H1 (cell line): ENCODE measurements around the gene MRPL40. TPM values are rescaled to one million over a fixed set of nuclear protein-coding genes. Genes with fewer than 3 reads are reported as not detected.

ENCODE experiments used
- ASH2L ChIP-seq: fragments of 200-600, 300-600 bp; sonication (generic); IDR thresholded peaks from one replicate; pipeline ENCODE4 v1.7.1; 2017; ENCODE audit warnings: low read length
- BACH1 ChIP-seq: IDR thresholded peaks from 2 replicates; pipeline ENCODE4 v1.6.1; 2012; ENCODE audit warnings: low read length, improper control_type of control experiment
- BCL11A ChIP-seq, 2 experiments: IDR thresholded peaks; one replicate each; pipeline ENCODE4 v1.6.1; 2011; ENCODE audit warnings: low read depth in 2 of 2, low read length in 2 of 2, mild to moderate bottlenecking in 2 of 2
- BRCA1 ChIP-seq: IDR thresholded peaks from 2 replicates; pipeline ENCODE4 v1.6.1; 2012; ENCODE audit warnings: low read depth, low read length, improper control_type of control experiment
- CHD2 ChIP-seq: IDR thresholded peaks from 2 replicates; pipeline ENCODE4 v1.6.1; 2012; ENCODE audit warnings: low read length, improper control_type of control experiment
- EZH2 ChIP-seq: fragments of 200-600 bp; sonication (generic); IDR thresholded peaks from 2 replicates; pipeline ENCODE4 v1.7.1; 2012; ENCODE audit warnings: low read depth, mild to moderate bottlenecking, moderate library complexity, low read length, inconsistent platforms; ENCODE audit not compliant: severe bottlenecking
- FOSL1 ChIP-seq: IDR thresholded peaks from 2 replicates; pipeline ENCODE4 v1.6.1; 2011; ENCODE audit warnings: mild to moderate bottlenecking, low read depth, low read length, moderate library complexity; ENCODE audit not compliant: insufficient read depth
- GABPA ChIP-seq: IDR thresholded peaks from 2 replicates; pipeline ENCODE4 v1.6.1; 2011; ENCODE audit warnings: mild to moderate bottlenecking, low read length, moderate library complexity, borderline replicate concordance; ENCODE audit not compliant: insufficient read depth
- KDM1A ChIP-seq: fragments of 200-600, 300-600 bp; sonication (generic); IDR thresholded peaks from 2 replicates; pipeline ENCODE4 v1.7.1; 2016; ENCODE audit warnings: mild to moderate bottlenecking, low read length, borderline replicate concordance
- KDM5A ChIP-seq: fragments of 200-600 bp; IDR thresholded peaks from 2 replicates; pipeline ENCODE4 v1.7.1; 2012; ENCODE audit warnings: mild to moderate bottlenecking, low read length, inconsistent platforms, mixed read lengths
- NANOG ChIP-seq: IDR thresholded peaks from 2 replicates; pipeline ENCODE4 v1.6.1; 2011; ENCODE audit warnings: low read length, low read depth, mild to moderate bottlenecking, inconsistent platforms; ENCODE audit not compliant: insufficient read depth, poor library complexity, severe bottlenecking
- NRF1 ChIP-seq: IDR thresholded peaks from 2 replicates; pipeline ENCODE4 v1.6.1; 2011; ENCODE audit warnings: mild to moderate bottlenecking, low read depth, low read length, improper control_type of control experiment
- PHF8 ChIP-seq: fragments of 200-600 bp; sonication (generic); conservative IDR thresholded peaks from 2 replicates; pipeline ENCODE4 v1.7.1; 2012; ENCODE audit warnings: low read depth, mild to moderate bottlenecking, inconsistent platforms, low read length, moderate library complexity
- POLR2A ChIP-seq, 2 experiments: IDR thresholded peaks; 1 replicate in 1 of 2; 2 replicates in 1 of 2; pipeline ENCODE4 v1.6.1; 2011; ENCODE audit warnings: low read depth in 2 of 2, low read length in 2 of 2, mild to moderate bottlenecking in 2 of 2; ENCODE audit errors: control extremely low read depth in 1 of 2
- POLR2AphosphoS5 ChIP-seq: IDR thresholded peaks from 2 replicates; pipeline ENCODE4 v1.6.1; 2011; ENCODE audit warnings: low read depth, low read length
- RBBP5 ChIP-seq: IDR thresholded peaks from 2 replicates; pipeline ENCODE4 v1.7.1; 2012; ENCODE audit warnings: low read depth, mild to moderate bottlenecking, inconsistent platforms, low read length, moderate library complexity, borderline replicate concordance
- RNF2 ChIP-seq: fragments of 200-900, 300-1000 bp; sonication (generic); IDR thresholded peaks from 2 replicates; pipeline ENCODE4 v1.7.1; 2016; ENCODE audit warnings: borderline replicate concordance, low read depth, mild to moderate bottlenecking, antibody characterized with exemption, low read length; ENCODE audit not compliant: poor library complexity, severe bottlenecking; ENCODE audit errors: missing control alignments
- SAP30 ChIP-seq: fragments of 300-600 bp; sonication (generic); IDR thresholded peaks from 2 replicates; pipeline ENCODE4 v1.7.1; 2012; ENCODE audit warnings: low read length, moderate library complexity, mild to moderate bottlenecking, inconsistent platforms; ENCODE audit not compliant: insufficient read depth, insufficient replicate concordance
- SIRT6 ChIP-seq: IDR thresholded peaks from one replicate; pipeline ENCODE4 v1.7.1; 2012; ENCODE audit warnings: low read length, inconsistent platforms
- SP1 ChIP-seq: IDR thresholded peaks from 2 replicates; pipeline ENCODE4 v1.6.1; 2011; ENCODE audit warnings: low read depth, low read length
- SP4 ChIP-seq: IDR thresholded peaks from 2 replicates; pipeline ENCODE4 v1.6.1; 2012; ENCODE audit warnings: low read length, inconsistent platforms
- SRF ChIP-seq: IDR thresholded peaks from 2 replicates; pipeline ENCODE4 v1.6.1; 2011; ENCODE audit warnings: mild to moderate bottlenecking, low read depth, low read length, moderate library complexity
- SUZ12 ChIP-seq: fragments of 200-600 bp; sonication (generic); IDR thresholded peaks from 2 replicates; pipeline ENCODE4 v1.6.1; 2012; ENCODE audit warnings: mild to moderate bottlenecking, inconsistent platforms, low read length, moderate library complexity, mixed read lengths
- polyA plus RNA-seq, 7 experiments: library from polyadenylated mRNA; depleted of rRNA in 3 of 7; stranded (reverse) in 5 of 7; unstranded in 2 of 7; fragments of >200 nt in 5 of 7; fragments of 200-250 nt in 2 of 7; gene quantifications; 1 replicate in 5 of 7; 2 replicates in 1 of 7; 4 replicates in 1 of 7; pipeline versions ENCODE4 v1.2.1 to v1.2.3, GENCODE V29; 2011 to 2013; ENCODE audit warnings: missing spikeins in 2 of 7, mixed read lengths in 2 of 7
- total RNA-seq: library from RNA; stranded (reverse); fragmentation: NEBNext Ultra II Directional; extraction: Animal tissue kit (Norgen Biotek cat#: 25700); gene quantifications from 2 replicates; pipeline ENCODE4 v1.2.1, GENCODE V29; 2021
- TF ChIP-seq, protein P1 (sequence below): IDR thresholded peaks from 2 replicates; pipeline ENCODE4 v1.6.1; 2012; ENCODE audit warnings: inconsistent platforms

Gene MRPL40
- total and polyA plus RNA-seq, 2 of the 8 experiments (the other 6 are each of a cell fraction or from before 2014, with no cell fraction given), result 12.4 to 14.5 TPM

DNA sequence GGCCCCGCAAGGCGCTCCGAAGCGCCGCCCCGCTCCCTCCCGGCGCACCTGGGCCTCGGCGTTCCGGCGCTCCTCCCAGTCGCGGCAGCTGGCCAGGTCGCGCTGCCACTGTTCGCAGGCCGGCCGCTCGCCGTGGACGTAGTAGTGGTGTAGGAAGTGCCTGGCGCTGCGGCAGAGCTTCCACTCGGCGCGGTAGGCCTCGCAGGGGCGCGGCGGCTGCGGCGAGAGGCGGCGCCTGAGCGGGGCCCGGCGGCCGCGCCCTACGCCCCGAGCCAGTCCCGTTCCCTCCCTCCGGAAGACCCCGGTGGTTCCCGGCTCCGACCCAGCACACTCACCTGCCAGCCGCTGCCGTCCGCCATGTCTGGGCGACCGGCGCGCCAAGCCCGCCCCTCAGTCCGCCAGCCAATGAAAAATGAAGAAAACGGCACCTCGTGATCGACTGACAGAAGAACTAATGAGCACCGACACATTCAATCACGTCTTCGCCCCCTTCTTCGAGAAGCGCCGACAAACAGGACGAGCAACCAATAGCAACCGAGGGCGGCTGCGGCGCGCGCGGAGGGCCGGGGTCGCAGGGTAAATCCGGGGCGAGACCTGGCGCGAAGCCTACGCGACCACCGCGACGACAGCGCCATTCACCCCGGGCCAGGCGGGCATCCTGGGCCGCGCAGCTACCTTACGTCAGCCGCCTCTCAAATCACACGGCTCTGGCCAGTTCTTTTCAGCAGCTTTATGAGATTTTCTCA lies 15.2 kb downstream of the MRPL40 start, which contains the start of gene C22orf39 (continued):
- TF ChIP-seq NANOG, result no peak
- no peak for TF ChIP-seq RNF2
- TF ChIP-seq RBBP5, result peak; percentile 66; the same call in 1 of the 2 replicates
- TF ChIP-seq FOSL1, result no peak
- peak; percentile 22; the same call in 1 of the 2 replicates for TF ChIP-seq SP4
- peak; percentile 51 for TF ChIP-seq ASH2L
- TF ChIP-seq BACH1, result no peak
- TF ChIP-seq NRF1, result no peak
- TF ChIP-seq KDM5A, result peak; percentile 48; the same call in 1 of the 2 replicates
- peak; percentile 90 for TF ChIP-seq POLR2AphosphoS5
- no peak for TF ChIP-seq GABPA
- TF ChIP-seq KDM1A, result no peak
- no peak for TF ChIP-seq SAP30
- TF ChIP-seq EZH2, result no peak
- peak; percentile 88 for TF ChIP-seq CHD2
- no peak for TF ChIP-seq BCL11A (IDR thresholded peaks at IDR 0.05; ENCODE audit: low read depth in 2 of 2, low read length in 2 of 2)
- TF ChIP-seq SUZ12, result no peak
- peak; percentile 97 for TF ChIP-seq SP1
- TF ChIP-seq, protein P1, sequence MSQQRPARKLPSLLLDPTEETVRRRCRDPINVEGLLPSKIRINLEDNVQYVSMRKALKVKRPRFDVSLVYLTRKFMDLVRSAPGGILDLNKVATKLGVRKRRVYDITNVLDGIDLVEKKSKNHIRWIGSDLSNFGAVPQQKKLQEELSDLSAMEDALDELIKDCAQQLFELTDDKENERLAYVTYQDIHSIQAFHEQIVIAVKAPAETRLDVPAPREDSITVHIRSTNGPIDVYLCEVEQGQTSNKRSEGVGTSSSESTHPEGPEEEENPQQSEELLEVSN, result peak; percentile 90
- TF ChIP-seq SIRT6, result no peak
- no peak; the same call in 1 of the 2 replicates for TF ChIP-seq BRCA1
- peak; percentile 77 to 87 for TF ChIP-seq POLR2A (IDR thresholded peaks at IDR 0.05; ENCODE audit: control extremely low read depth in 1 of 2, low read depth in 2 of 2, low read length in 2 of 2)
- peak; percentile 86 for TF ChIP-seq PHF8
- no peak for TF ChIP-seq SRF
